ENCODE results near the gene FBXW8.

FBXW8 gene

GRCh38 chr12:116892349-116893140 is 18.2 kb upstream of the FBXW8 start:
- H4K20me1 ChIP-seq (ENCODE audit: control insufficient read depth, insufficient read depth, low read depth, low read length): no peaks in the 10 kb centered on the region
- H3K36me3 ChIP-seq (ENCODE audit: control insufficient read depth, low read length): no peaks in the 10 kb centered on the region
- no peaks in the 10 kb centered on the region for H3K27me3 ChIP-seq (ENCODE audit: control insufficient read depth, low read length)
- TF ChIP-seq CTCF (IDR thresholded peaks at IDR 0.05; ENCODE audit: low read depth, low read length, poor library complexity, severe bottlenecking): no peak
- TF ChIP-seq EZH2phosphoT487 (IDR thresholded peaks at IDR 0.05; ENCODE audit: borderline replicate concordance, low read length): no peak
- no peaks in the 10 kb centered on the region for H3K79me2 ChIP-seq (ENCODE audit: control insufficient read depth, low read length)
- H3F3A ChIP-seq (ENCODE audit: control insufficient read depth, insufficient read depth): no peaks in the 10 kb centered on the region
- H3K9me3 ChIP-seq (ENCODE audit: control insufficient read depth, insufficient read depth, low read length): no peaks in the 10 kb centered on the region
- H3K4me3 ChIP-seq (ENCODE audit: low read length): no peak overlapping the region
- H3K4me1 ChIP-seq (ENCODE audit: control insufficient read depth, low read length): no peaks in the 10 kb centered on the region; the same call in 1 of the 2 replicates
- H3K9me2 ChIP-seq (replicated peaks; ENCODE audit: control insufficient read depth, low read length): no peaks in the 10 kb centered on the region
- no peak overlapping the region for H3K27ac ChIP-seq (ENCODE audit: low read depth, low read length)
- H3K4me2 ChIP-seq (ENCODE audit: low read length): no peak overlapping the region

DNA sequence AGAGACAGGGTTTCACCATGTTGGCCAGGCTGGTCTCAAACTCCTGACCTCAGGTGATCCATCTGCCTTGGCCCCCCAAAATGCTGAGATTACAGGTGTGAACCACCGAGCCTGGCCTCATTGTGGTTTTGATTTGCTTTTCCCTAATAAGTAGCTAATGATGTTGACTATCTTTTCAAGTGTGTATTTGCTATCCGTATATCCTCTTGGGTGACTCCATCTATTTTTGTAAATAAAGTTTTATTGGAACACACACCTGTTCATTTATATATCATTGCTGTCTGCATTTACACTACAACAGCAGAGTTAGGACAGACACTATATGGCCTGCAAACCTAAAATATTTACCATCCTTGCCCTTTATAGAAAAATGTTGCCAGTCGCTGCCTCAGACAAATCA is 15.8 kb upstream of the FBXW8 start:
- TF ChIP-seq CTCF (IDR thresholded peaks at IDR 0.05; ENCODE audit: low read depth, low read length, poor library complexity, severe bottlenecking) (no peak), EZH2phosphoT487 (IDR thresholded peaks at IDR 0.05; ENCODE audit: borderline replicate concordance, low read length) (no peak)
- Histone ChIP-seq H3K9me2 (replicated peaks; ENCODE audit: control insufficient read depth, low read length) (no peaks in the 10 kb centered on the region), H3K79me2 (ENCODE audit: control insufficient read depth, low read length) (no peaks in the 10 kb centered on the region), H4K20me1 (ENCODE audit: control insufficient read depth, insufficient read depth, low read depth, low read length) (no peaks in the 10 kb centered on the region), H3F3A (ENCODE audit: control insufficient read depth, insufficient read depth) (no peaks in the 10 kb centered on the region), H3K4me1 (ENCODE audit: control insufficient read depth, low read length) (peaks cover 10% of the 10 kb centered on the region), H3K9me3 (ENCODE audit: control insufficient read depth, insufficient read depth, low read length) (no peaks in the 10 kb centered on the region), H3K4me2 (ENCODE audit: low read length) (no peak overlapping the region), H3K36me3 (ENCODE audit: control insufficient read depth, low read length) (no peaks in the 10 kb centered on the region), H3K27ac (ENCODE audit: low read depth, low read length) (no peak overlapping the region), H3K27me3 (ENCODE audit: control insufficient read depth, low read length) (0 out of 2 replicates have a peak, but pooled peaks cover 3% of the 10 kb centered on the region), H3K4me3 (ENCODE audit: low read length) (no peak overlapping the region)

DNA sequence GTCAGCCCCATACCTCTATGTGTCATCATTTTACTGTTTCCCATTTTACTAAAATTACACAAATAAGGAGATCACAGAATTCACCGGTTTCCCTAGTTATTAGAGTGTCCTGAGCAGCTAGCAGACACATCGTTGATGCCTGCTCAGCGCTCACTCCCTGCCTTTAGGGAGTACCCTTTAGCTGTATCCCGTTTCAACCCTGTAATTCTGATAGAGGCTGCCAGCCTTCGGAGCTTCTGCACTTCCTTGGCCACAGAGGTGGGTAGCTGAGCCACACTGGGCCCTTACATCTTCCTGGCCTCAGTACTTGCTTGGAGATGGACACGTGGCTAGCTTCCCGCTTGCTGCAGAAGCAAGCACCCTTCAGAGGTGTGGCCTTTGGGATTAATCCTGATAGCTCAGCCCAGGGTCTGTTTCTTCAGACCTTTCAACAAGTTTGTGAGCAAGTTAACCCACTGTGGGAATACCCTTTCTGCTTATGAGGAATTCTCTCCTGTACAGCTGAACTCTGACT is 14.3 kb upstream of the FBXW8 start:
- Histone ChIP-seq H3K79me2 (ENCODE audit: control insufficient read depth, low read length) (no peaks in the 10 kb centered on the region), H3K4me3 (ENCODE audit: low read length) (no peak overlapping the region), H3K36me3 (ENCODE audit: control insufficient read depth, low read length) (no peaks in the 10 kb centered on the region), H3K27ac (ENCODE audit: low read depth, low read length) (no peak overlapping the region), H3K9me3 (ENCODE audit: control insufficient read depth, insufficient read depth, low read length) (no peaks in the 10 kb centered on the region), H3K4me2 (ENCODE audit: low read length) (no peak overlapping the region), H3F3A (ENCODE audit: control insufficient read depth, insufficient read depth) (no peaks in the 10 kb centered on the region), H3K4me1 (ENCODE audit: control insufficient read depth, low read length) (peaks cover 10% of the 10 kb centered on the region), H4K20me1 (ENCODE audit: control insufficient read depth, insufficient read depth, low read depth, low read length) (no peaks in the 10 kb centered on the region), H3K9me2 (replicated peaks; ENCODE audit: control insufficient read depth, low read length) (no peaks in the 10 kb centered on the region), H3K27me3 (ENCODE audit: control insufficient read depth, low read length) (peaks cover 6% of the 10 kb centered on the region)
- TF ChIP-seq CTCF (IDR thresholded peaks at IDR 0.05; ENCODE audit: low read depth, low read length, poor library complexity, severe bottlenecking) (no peak), EZH2phosphoT487 (IDR thresholded peaks at IDR 0.05; ENCODE audit: borderline replicate concordance, low read length) (no peak)
